ENCODE data around the gene TTLL13. TPM values are rescaled to one million over a fixed set of nuclear protein-coding genes. Genes with fewer than 3 reads are reported as not detected.

TTLL13 gene
- total RNA-seq, 1 experiment from 2014 or later: 0.06 TPM

Other genes with a start within 250 kb of the TTLL13 start
- gene ZNF710, start 248.2 kb upstream of the TTLL13 start, total RNA-seq (2014; rRNA removed; shearing (Covaris generic)): 4.5 and 12.3 TPM in 2 replicates
- gene IDH2, start 147.1 kb upstream of the TTLL13 start, total RNA-seq (2014; rRNA removed; shearing (Covaris generic)): 56.1 and 68.8 TPM in 2 replicates
- 16.2 and 31.4 TPM in 2 replicates for gene SEMA4B, start 48.2 kb upstream of the TTLL13 start, total RNA-seq (2014; rRNA removed; shearing (Covaris generic))
- 25.5 and 39.3 TPM in 2 replicates for gene CIB1, start 15.6 kb upstream of the TTLL13 start, total RNA-seq (2014; rRNA removed; shearing (Covaris generic))
- gene GDPGP1, start 15.3 kb upstream of the TTLL13 start, total RNA-seq (2014; rRNA removed; shearing (Covaris generic)): 4.2 TPM in 2 replicates
- 129 and 135 TPM in 2 replicates for gene NGRN, start 16.1 kb downstream of the TTLL13 start, total RNA-seq (2014; rRNA removed; shearing (Covaris generic))
- gene ZNF774, start 102.7 kb downstream of the TTLL13 start, total RNA-seq (2014; rRNA removed; shearing (Covaris generic)): 0.45 and 1.5 TPM in 2 replicates
- gene IQGAP1, start 138.7 kb downstream of the TTLL13 start, total RNA-seq (2014; rRNA removed; shearing (Covaris generic)): 98.5 and 143 TPM in 2 replicates